Measurements from ENCODE around the gene FTSJ1.
"Not testable (repeated sequence)": the region's sequence is repeated elsewhere in the genome, so short reads cannot be mapped to it uniquely, and the experiment has no call there.

The FTSJ1 gene

GRCh38 chrX:48525853-48526252, 49.9 kb downstream of the FTSJ1 start:
- DNase-seq (ENCODE audit: low read depth), result not testable (repeated sequence)

- no peak for DNase-seq (ENCODE audit: low read depth)
These were observed 54.7 kb downstream of the FTSJ1 start for GRCh38 chrX:48530736-48531135.

- no peak for DNase-seq (ENCODE audit: low read depth)
These were observed 55.5 kb downstream of the FTSJ1 start for GRCh38 chrX:48531358-48531959.

GRCh38 chrX:48532161-48532560, 56.2 kb downstream of the FTSJ1 start:
- DNase-seq (ENCODE audit: low read depth), result no peak

GRCh38 chrX:48533165-48533564, 57.2 kb downstream of the FTSJ1 start:
- no peak for DNase-seq (ENCODE audit: low read depth)
